ENCODE data around the gene GOSR1.
A peak's percentile ranks its signal among the peaks of the same experiment; 100 is the strongest.
"Not testable (repeated sequence)": the region's sequence is repeated elsewhere in the genome, so short reads cannot be mapped to it uniquely, and the experiment has no call there.

Gene GOSR1

GRCh38 chr17:30563131-30563904 lies 86.1 kb downstream of the GOSR1 start:
- not testable (repeated sequence) for DNase-seq

GRCh38 chr17:30563905-30564390 lies 86.7 kb downstream of the GOSR1 start:
- not testable (repeated sequence) for DNase-seq

- peak; percentile 38 for DNase-seq
These were observed 87.3 kb downstream of the GOSR1 start for GRCh38 chr17:30564422-30565072.

GRCh38 chr17:30565073-30565935 lies 88.1 kb downstream of the GOSR1 start:
- no peak for DNase-seq

GRCh38 chr17:30566104-30566503 lies 88.9 kb downstream of the GOSR1 start:
- not testable (repeated sequence) for DNase-seq

GRCh38 chr17:30566516-30567225 lies 89.5 kb downstream of the GOSR1 start:
- not testable (repeated sequence) for DNase-seq

- DNase-seq = no peak
These were observed 90.3 kb downstream of the GOSR1 start for GRCh38 chr17:30567231-30568116.

GRCh38 chr17:30568117-30568430 lies 90.9 kb downstream of the GOSR1 start:
- DNase-seq = no peak

GRCh38 chr17:30569531-30570175 lies 92.4 kb downstream of the GOSR1 start:
- DNase-seq = not testable (repeated sequence)

GRCh38 chr17:30570191-30570590 lies 93.0 kb downstream of the GOSR1 start:
- DNase-seq = no peak

- no peak for DNase-seq
These were observed 93.5 kb downstream of the GOSR1 start for GRCh38 chr17:30570596-30571265.

GRCh38 chr17:30571404-30571803 lies 94.2 kb downstream of the GOSR1 start:
- not testable (repeated sequence) for DNase-seq

GRCh38 chr17:30571921-30572320 lies 94.7 kb downstream of the GOSR1 start:
- no peak for DNase-seq

GRCh38 chr17:30572651-30573554 lies 95.7 kb downstream of the GOSR1 start:
- DNase-seq = not testable (repeated sequence)

GRCh38 chr17:30573603-30574175 lies 96.5 kb downstream of the GOSR1 start:
- no peak for DNase-seq

GRCh38 chr17:30574309-30574708 lies 97.1 kb downstream of the GOSR1 start:
- DNase-seq = not testable (repeated sequence)

GRCh38 chr17:30574806-30575205 lies 97.6 kb downstream of the GOSR1 start:
- DNase-seq = not testable (repeated sequence)

GRCh38 chr17:30575648-30576325 lies 98.6 kb downstream of the GOSR1 start:
- DNase-seq = not testable (repeated sequence)
